ENCODE measurements around the gene PCSK6.

PCSK6 gene

GRCh38 chr15:101498717-101499480 lies 9.4 kb upstream of the PCSK6 start:
- DNase-seq = no peak

- DNase-seq = no peak
Measured at GRCh38 chr15:101498076-101498716, 8.7 kb upstream of the PCSK6 start.

GRCh38 chr15:101497484-101498034 lies 8.1 kb upstream of the PCSK6 start:
- DNase-seq = no peak

GRCh38 chr15:101497017-101497416 lies 7.5 kb upstream of the PCSK6 start:
- no peak for DNase-seq

- DNase-seq = no peak
Measured at GRCh38 chr15:101496198-101496986, 6.9 kb upstream of the PCSK6 start.

- no peak for DNase-seq
Measured at GRCh38 chr15:101495334-101496197, 6.1 kb upstream of the PCSK6 start.

- DNase-seq = no peak
Measured at GRCh38 chr15:101494251-101494796, 4.8 kb upstream of the PCSK6 start.

- DNase-seq = no peak
Measured at GRCh38 chr15:101492766-101493692, 3.5 kb upstream of the PCSK6 start.

- DNase-seq = no peak
Measured at GRCh38 chr15:101491734-101492640, 2.5 kb upstream of the PCSK6 start.

- no peak for DNase-seq
Measured at GRCh38 chr15:101490922-101491733, 1.6 kb upstream of the PCSK6 start.

- DNase-seq = no peak
Measured at GRCh38 chr15:101490408-101490891, 943 bp upstream of the PCSK6 start.

- no peak for DNase-seq
Measured at GRCh38 chr15:101489237-101489598, 289 bp downstream of the PCSK6 start.

GRCh38 chr15:101488300-101489164 lies 975 bp downstream of the PCSK6 start:
- no peak for DNase-seq

- no peak for DNase-seq
Measured at GRCh38 chr15:101486696-101487459, 2.6 kb downstream of the PCSK6 start.

- DNase-seq = no peak
Measured at GRCh38 chr15:101483462-101483861, 6.0 kb downstream of the PCSK6 start.

- DNase-seq = no peak
Measured at GRCh38 chr15:101482526-101483371, 6.8 kb downstream of the PCSK6 start.
